Prostate gland (tissue), 2 donors: ENCODE measurements around the gene CHURC1.

Experiments used
- POLR2A ChIP-seq: fragments of 450-650 bp; IDR thresholded peaks from one replicate; pipeline ENCODE4 v1.6.1; 2016; ENCODE audit warnings: antibody characterized with exemption, mild to moderate bottlenecking
- POLR2AphosphoS5 ChIP-seq: sonication (generic); formaldehyde crosslinking; IDR thresholded peaks from one replicate; pipeline ENCODE4 v1.6.1; 2017; ENCODE audit warnings: antibody characterized with exemption
- TF ChIP-seq, protein P1 (sequence below), 4 experiments: fragments of 200-600 bp in 2 of 4; fragments of 450-650 bp in 2 of 4; sonication (generic) in 2 of 4; IDR thresholded peaks; 1 replicate in 3 of 4; 2 replicates in 1 of 4; pipeline ENCODE4 v1.5.1; 2016 to 2019; ENCODE audit warnings: antibody characterized with exemption in 4 of 4, mild to moderate bottlenecking in 2 of 4, moderate library complexity in 2 of 4

GRCh38 chr14:64873506-64874219, 40.6 kb upstream of the CHURC1 start:
- TF ChIP-seq, protein P1, sequence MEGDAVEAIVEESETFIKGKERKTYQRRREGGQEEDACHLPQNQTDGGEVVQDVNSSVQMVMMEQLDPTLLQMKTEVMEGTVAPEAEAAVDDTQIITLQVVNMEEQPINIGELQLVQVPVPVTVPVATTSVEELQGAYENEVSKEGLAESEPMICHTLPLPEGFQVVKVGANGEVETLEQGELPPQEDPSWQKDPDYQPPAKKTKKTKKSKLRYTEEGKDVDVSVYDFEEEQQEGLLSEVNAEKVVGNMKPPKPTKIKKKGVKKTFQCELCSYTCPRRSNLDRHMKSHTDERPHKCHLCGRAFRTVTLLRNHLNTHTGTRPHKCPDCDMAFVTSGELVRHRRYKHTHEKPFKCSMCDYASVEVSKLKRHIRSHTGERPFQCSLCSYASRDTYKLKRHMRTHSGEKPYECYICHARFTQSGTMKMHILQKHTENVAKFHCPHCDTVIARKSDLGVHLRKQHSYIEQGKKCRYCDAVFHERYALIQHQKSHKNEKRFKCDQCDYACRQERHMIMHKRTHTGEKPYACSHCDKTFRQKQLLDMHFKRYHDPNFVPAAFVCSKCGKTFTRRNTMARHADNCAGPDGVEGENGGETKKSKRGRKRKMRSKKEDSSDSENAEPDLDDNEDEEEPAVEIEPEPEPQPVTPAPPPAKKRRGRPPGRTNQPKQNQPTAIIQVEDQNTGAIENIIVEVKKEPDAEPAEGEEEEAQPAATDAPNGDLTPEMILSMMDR (IDR thresholded peaks at IDR 0.05), result no peak
- no peak for TF ChIP-seq POLR2AphosphoS5
- no peak for TF ChIP-seq POLR2A
